ELR (cell line): ENCODE data around the gene C9orf72.

Experiments used
- DNase-seq: peaks from one replicate; pipeline ENCODE4 v3.0.0-alpha.2; 2015; ENCODE audit warnings: low read depth

C9orf72 gene

GRCh38 chr9:27538647-27539046, 34.6 kb downstream of the C9orf72 start:
- no peak for DNase-seq

GRCh38 chr9:27537756-27538155, 35.5 kb downstream of the C9orf72 start:
- DNase-seq: no peak

GRCh38 chr9:27537027-27537435, 36.2 kb downstream of the C9orf72 start:
- DNase-seq: no peak

- no peak for DNase-seq
These were observed 37.1 kb downstream of the C9orf72 start for GRCh38 chr9:27536168-27536567.

- peak; percentile 25 for DNase-seq
These were observed 37.6 kb downstream of the C9orf72 start for GRCh38 chr9:27535701-27536118.

- no peak for DNase-seq
These were observed 38.5 kb downstream of the C9orf72 start for GRCh38 chr9:27534658-27535209.

- no peak for DNase-seq
These were observed 39.1 kb downstream of the C9orf72 start for GRCh38 chr9:27534131-27534530.

- DNase-seq: no peak
These were observed 40.0 kb downstream of the C9orf72 start for GRCh38 chr9:27533311-27533710.

- no peak for DNase-seq
These were observed 41.2 kb downstream of the C9orf72 start for GRCh38 chr9:27532046-27532445.

- no peak for DNase-seq
These were observed 42.1 kb downstream of the C9orf72 start for GRCh38 chr9:27530915-27531755.

GRCh38 chr9:27529316-27530278, 43.7 kb downstream of the C9orf72 start, which contains the start of gene MOB3B:
Gene MOB3B, minus strand, starts transcription at chr9:27529814. Its CDS starts 74,264 bp downstream, at chr9:27455550.
- DNase-seq: peak; percentile 73

- DNase-seq: peak; percentile 45
These were observed 44.4 kb downstream of the C9orf72 start for GRCh38 chr9:27528886-27529315.

GRCh38 chr9:27528076-27528885, 45.0 kb downstream of the C9orf72 start:
- DNase-seq: peak; percentile 61

GRCh38 chr9:27527702-27528075, 45.6 kb downstream of the C9orf72 start:
- no peak for DNase-seq

- no peak for DNase-seq
These were observed 49.0 kb downstream of the C9orf72 start, which contains the start of gene IFNK for GRCh38 chr9:27524236-27524635. Gene IFNK, plus strand, starts transcription at chr9:27524290. Its CDS starts 47 bp downstream, at chr9:27524337.

- no peak for DNase-seq
These were observed 50.1 kb downstream of the C9orf72 start for GRCh38 chr9:27523141-27523540.

- no peak for DNase-seq
These were observed 52.3 kb downstream of the C9orf72 start for GRCh38 chr9:27520986-27521385.

GRCh38 chr9:27519466-27520465, 53.5 kb downstream of the C9orf72 start:
- DNase-seq: peak; percentile 77

- no peak for DNase-seq
These were observed 54.5 kb downstream of the C9orf72 start for GRCh38 chr9:27518809-27519208.

GRCh38 chr9:27518006-27518405, 55.3 kb downstream of the C9orf72 start:
- DNase-seq: no peak
